ENCODE measurements around the gene RBFOX1.

Gene RBFOX1

DNA sequence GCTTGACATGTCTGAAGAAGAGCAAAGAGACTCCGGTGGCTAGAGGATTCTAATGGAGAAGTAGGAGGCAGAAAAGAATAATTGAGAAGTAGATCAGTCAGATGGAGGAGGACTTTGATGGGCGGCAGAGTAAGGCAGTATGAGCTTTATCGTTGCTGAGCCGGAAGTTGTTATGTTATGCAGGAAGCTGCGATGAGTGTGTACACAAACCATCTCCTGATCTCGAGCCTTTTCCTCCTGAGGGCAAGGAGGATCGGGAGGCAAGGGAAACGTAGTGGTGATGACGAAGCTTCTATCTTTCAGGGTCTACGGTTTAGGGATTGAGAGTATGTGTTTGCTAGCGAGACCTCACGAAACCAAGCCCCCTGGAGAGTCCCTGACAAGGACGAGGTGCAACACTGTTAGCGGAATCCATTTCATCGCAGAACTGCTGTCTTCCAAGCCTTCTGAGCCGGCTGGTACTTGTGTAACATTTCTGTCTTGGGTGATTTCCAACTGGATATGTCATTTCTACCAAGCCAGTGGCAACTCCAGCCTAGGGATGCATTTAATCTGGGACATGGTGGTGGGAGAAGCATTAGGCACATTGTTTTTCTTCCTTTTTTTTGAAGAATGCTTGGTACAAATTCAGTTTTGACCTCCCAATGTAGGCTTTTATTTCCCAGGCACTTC lies 45.5 kb downstream of the RBFOX1 start:
- no peak overlapping the region for H3K27ac ChIP-seq (ENCODE audit: low read length)
- H3K36me3 ChIP-seq (ENCODE audit: insufficient read depth, low read depth, low read length): no peaks in the 10 kb centered on the region
- no peak overlapping the region for H3K9ac ChIP-seq (ENCODE audit: low read depth, low read length)
- H3K4me3 ChIP-seq (ENCODE audit: low read length): no peak overlapping the region
- no peaks in the 10 kb centered on the region for H3K9me3 ChIP-seq (ENCODE audit: insufficient read depth, low read depth, low read length)
- no peaks in the 10 kb centered on the region for H3K4me1 ChIP-seq (ENCODE audit: insufficient read depth, low read length)
- no peaks in the 10 kb centered on the region for H3K27me3 ChIP-seq (ENCODE audit: insufficient read depth, low read length)

DNA sequence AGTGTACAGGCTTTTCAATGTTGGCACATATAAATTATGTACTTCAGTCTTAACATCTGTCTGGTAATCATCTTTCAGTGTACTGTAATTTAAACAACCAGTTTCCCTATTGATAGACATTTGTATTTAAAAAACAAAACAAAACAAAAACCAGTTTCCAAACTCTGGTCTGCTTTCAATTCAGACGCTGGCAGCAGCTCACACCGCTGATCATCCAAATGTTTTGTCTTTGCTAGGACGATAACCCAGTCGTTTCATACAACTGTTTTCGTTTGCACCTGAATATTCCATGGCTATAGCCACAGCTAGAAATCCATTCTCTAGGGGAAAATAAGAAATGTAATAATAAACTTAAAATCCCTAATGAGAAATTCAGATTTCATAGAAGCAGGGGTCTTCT lies 47.8 kb downstream of the RBFOX1 start:
- no peaks in the 10 kb centered on the region for H3K36me3 ChIP-seq (ENCODE audit: insufficient read depth, low read depth, low read length)
- no peaks in the 10 kb centered on the region for H3K27me3 ChIP-seq (ENCODE audit: insufficient read depth, low read length)
- H3K9me3 ChIP-seq (ENCODE audit: insufficient read depth, low read depth, low read length): no peaks in the 10 kb centered on the region
- no peak overlapping the region for H3K27ac ChIP-seq (ENCODE audit: low read length)
- H3K9ac ChIP-seq (ENCODE audit: low read depth, low read length): no peak overlapping the region
- no peaks in the 10 kb centered on the region for H3K4me1 ChIP-seq (ENCODE audit: insufficient read depth, low read length)
- no peak overlapping the region for H3K4me3 ChIP-seq (ENCODE audit: low read length)

DNA sequence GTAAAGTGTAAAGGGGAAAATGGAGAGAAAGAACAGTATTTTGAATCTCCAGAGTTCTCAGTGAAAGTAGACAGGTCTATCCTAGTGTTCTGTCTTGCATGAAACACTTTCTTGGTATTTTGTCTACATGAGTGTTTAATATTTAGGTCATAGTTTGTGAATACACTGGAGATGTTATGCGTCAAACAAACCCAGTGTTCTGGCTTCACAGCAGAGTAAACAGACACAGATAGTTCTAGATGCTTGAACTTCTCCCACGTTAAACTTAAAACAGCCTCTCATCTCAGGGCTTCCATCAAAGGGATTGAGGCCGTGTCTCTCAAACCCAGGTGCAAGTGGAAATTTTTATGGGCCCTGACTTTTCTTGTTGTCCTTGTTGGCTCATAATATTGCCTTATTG lies 48.3 kb downstream of the RBFOX1 start:
- Histone ChIP-seq H3K9me3 (ENCODE audit: insufficient read depth, low read depth, low read length) (no peaks in the 10 kb centered on the region), H3K27me3 (ENCODE audit: insufficient read depth, low read length) (no peaks in the 10 kb centered on the region), H3K36me3 (ENCODE audit: insufficient read depth, low read depth, low read length) (no peaks in the 10 kb centered on the region), H3K4me3 (ENCODE audit: low read length) (no peak overlapping the region), H3K9ac (ENCODE audit: low read depth, low read length) (no peak overlapping the region), H3K27ac (ENCODE audit: low read length) (no peak overlapping the region), H3K4me1 (ENCODE audit: insufficient read depth, low read length) (no peaks in the 10 kb centered on the region)

DNA sequence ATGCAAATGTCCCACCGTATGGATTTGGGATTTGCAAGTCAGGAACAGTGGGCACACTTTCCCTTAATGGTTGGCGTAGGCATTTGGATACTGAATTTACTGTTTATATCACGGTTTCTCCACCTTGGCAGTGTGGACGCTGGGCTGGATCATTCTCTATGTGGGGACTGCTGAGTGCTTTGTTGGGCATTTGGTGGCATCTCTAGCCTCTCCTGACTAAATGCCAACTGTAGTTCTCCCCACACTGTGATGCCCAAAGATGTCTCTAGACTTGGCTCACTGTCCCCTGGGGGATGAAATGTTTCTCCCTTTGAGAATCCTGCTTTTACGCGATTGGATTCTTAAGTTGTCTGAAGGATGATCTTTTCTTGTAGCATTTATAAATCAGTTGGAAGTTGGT lies 49.0 kb downstream of the RBFOX1 start:
- H3K9me3 ChIP-seq (ENCODE audit: insufficient read depth, low read depth, low read length): no peaks in the 10 kb centered on the region
- no peaks in the 10 kb centered on the region for H3K36me3 ChIP-seq (ENCODE audit: insufficient read depth, low read depth, low read length)
- H3K27ac ChIP-seq (ENCODE audit: low read length): no peak overlapping the region
- H3K4me3 ChIP-seq (ENCODE audit: low read length): no peak overlapping the region
- no peaks in the 10 kb centered on the region for H3K27me3 ChIP-seq (ENCODE audit: insufficient read depth, low read length)
- no peak overlapping the region for H3K9ac ChIP-seq (ENCODE audit: low read depth, low read length)
- H3K4me1 ChIP-seq (ENCODE audit: insufficient read depth, low read length): no peaks in the 10 kb centered on the region

DNA sequence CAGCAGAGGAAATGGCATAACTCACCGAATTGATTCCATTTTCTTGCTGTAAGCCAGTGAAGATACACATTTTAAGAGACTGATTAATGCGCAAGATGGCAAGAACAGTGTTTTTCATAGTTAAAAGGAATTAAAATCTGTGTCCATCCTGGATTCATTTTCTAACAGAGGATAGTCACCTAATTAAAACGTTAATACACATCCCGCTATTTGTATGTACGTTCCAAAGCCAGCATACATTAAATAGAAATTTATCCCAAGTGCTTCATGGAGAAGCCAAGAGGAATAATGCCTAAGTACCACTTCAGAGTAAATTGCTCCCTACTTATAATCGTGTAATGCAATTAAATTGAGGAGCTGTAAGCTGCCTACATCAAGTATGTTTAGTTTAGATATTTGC lies 49.9 kb downstream of the RBFOX1 start:
- H3K4me1 ChIP-seq (ENCODE audit: insufficient read depth, low read length): no peaks in the 10 kb centered on the region
- H3K9me3 ChIP-seq (ENCODE audit: insufficient read depth, low read depth, low read length): no peaks in the 10 kb centered on the region
- H3K36me3 ChIP-seq (ENCODE audit: insufficient read depth, low read depth, low read length): no peaks in the 10 kb centered on the region
- no peaks in the 10 kb centered on the region for H3K27me3 ChIP-seq (ENCODE audit: insufficient read depth, low read length)
- H3K9ac ChIP-seq (ENCODE audit: low read depth, low read length): no peak overlapping the region
- no peak overlapping the region for H3K27ac ChIP-seq (ENCODE audit: low read length)
- H3K4me3 ChIP-seq (ENCODE audit: low read length): no peak overlapping the region

DNA sequence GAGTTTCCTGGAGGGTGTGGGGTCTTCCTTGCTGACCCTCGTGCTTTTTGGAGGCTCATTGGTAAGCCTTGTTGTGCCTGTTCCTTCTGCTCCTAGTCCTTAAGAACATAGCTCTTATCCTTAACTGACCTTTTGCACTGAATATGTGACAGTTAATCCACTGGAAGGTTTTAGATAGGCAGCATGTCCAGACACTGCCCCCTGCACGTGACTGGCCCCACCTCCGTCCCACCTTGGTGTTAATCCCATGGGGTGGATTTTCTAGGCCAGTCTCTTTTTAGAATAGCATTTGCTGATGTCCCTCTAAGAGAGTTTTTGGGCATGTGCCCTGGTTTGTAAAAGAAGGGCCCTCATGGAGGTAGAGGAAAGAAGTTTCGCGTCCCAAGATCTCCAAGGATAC lies 58.3 kb downstream of the RBFOX1 start:
- no peaks in the 10 kb centered on the region for H3K27me3 ChIP-seq (ENCODE audit: insufficient read depth, low read length)
- no peaks in the 10 kb centered on the region for H3K36me3 ChIP-seq (ENCODE audit: insufficient read depth, low read depth, low read length)

DNA sequence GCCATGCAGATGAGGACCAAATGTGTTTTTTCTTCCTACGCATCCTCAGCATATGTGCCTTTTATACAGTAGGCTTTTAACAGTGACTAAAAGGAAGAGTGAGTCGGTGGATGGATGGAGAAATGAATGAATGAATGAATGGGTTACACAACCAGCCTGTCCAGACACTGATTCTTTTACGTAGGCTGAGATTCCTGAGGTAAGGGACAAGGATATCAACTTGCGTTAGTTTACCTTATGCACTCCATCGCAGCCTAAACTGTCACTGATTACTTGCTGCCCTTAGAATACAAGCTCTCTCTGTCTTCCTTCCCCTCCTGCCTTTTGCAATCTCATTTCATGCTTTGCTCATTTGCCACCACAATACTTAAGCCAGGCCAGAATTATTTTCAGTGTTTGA lies 59.0 kb downstream of the RBFOX1 start:
- Histone ChIP-seq H3K36me3 (ENCODE audit: insufficient read depth, low read depth, low read length) (no peaks in the 10 kb centered on the region), H3K27me3 (ENCODE audit: insufficient read depth, low read length) (no peaks in the 10 kb centered on the region), H3K4me1 (ENCODE audit: insufficient read depth, low read length) (no peaks in the 10 kb centered on the region)

More for the DNA sequence above, 58.3 kb downstream of the RBFOX1 start:
- H3K9ac ChIP-seq (ENCODE audit: low read depth, low read length): no peak overlapping the region
- no peaks in the 10 kb centered on the region for H3K9me3 ChIP-seq (ENCODE audit: insufficient read depth, low read depth, low read length)
- no peaks in the 10 kb centered on the region for H3K4me1 ChIP-seq (ENCODE audit: insufficient read depth, low read length)
- H3K27ac ChIP-seq (ENCODE audit: low read length): no peak overlapping the region
- H3K4me3 ChIP-seq (ENCODE audit: low read length): no peak overlapping the region

DNA sequence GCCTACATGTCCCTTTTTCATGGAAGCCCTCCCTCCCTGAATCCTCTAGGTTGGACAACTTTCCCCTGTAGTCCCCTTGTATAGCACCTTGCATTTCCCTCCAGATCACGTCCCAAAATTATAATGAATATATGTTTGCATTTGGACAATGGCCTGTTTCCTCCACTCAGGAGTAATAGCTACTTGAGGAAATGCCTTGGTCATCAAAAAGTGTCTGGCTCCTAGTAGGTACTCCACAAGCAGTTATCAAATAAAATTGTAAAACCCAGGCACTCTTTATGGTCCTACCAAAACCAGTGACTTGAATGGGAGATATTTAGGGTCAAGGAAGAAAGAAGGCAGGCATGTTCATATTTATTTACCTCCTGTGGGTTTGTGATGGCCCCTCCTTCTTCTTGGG lies 59.6 kb downstream of the RBFOX1 start:
- Histone ChIP-seq H3K9me3 (ENCODE audit: insufficient read depth, low read depth, low read length) (no peaks in the 10 kb centered on the region), H3K27me3 (ENCODE audit: insufficient read depth, low read length) (no peaks in the 10 kb centered on the region), H3K9ac (ENCODE audit: low read depth, low read length) (no peak overlapping the region), H3K4me1 (ENCODE audit: insufficient read depth, low read length) (no peaks in the 10 kb centered on the region), H3K36me3 (ENCODE audit: insufficient read depth, low read depth, low read length) (no peaks in the 10 kb centered on the region), H3K4me3 (ENCODE audit: low read length) (no peak overlapping the region), H3K27ac (ENCODE audit: low read length) (no peak overlapping the region)

More for the DNA sequence above, 59.0 kb downstream of the RBFOX1 start:
- no peaks in the 10 kb centered on the region for H3K9me3 ChIP-seq (ENCODE audit: insufficient read depth, low read depth, low read length)
- no peak overlapping the region for H3K9ac ChIP-seq (ENCODE audit: low read depth, low read length)
- H3K27ac ChIP-seq (ENCODE audit: low read length): no peak overlapping the region
- H3K4me3 ChIP-seq (ENCODE audit: low read length): no peak overlapping the region

DNA sequence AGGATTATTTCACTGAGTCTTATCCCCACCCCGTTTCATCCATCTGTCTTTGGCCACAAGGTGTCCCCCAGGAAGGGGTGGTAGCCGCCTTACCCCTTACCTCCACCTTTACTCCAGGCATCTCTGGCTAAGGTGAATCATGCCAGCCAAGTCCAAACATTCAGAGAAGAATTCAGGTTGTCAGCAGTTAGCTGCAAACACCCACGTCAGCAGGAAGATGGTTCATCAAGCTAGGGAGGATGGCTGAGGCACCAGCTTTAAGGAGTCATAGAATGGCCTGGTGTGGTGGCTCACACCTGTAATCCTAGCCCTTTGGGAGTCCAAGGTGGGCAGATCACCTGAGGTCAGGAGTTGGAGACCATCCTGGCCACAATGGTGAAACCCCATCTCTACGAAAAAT lies 61.0 kb downstream of the RBFOX1 start:
- Histone ChIP-seq H3K27ac (ENCODE audit: low read length) (no peak overlapping the region), H3K4me1 (ENCODE audit: insufficient read depth, low read length) (no peaks in the 10 kb centered on the region), H3K9ac (ENCODE audit: low read depth, low read length) (no peak overlapping the region), H3K4me3 (ENCODE audit: low read length) (no peak overlapping the region), H3K36me3 (ENCODE audit: insufficient read depth, low read depth, low read length) (no peaks in the 10 kb centered on the region), H3K27me3 (ENCODE audit: insufficient read depth, low read length) (no peaks in the 10 kb centered on the region), H3K9me3 (ENCODE audit: insufficient read depth, low read depth, low read length) (no peaks in the 10 kb centered on the region)

DNA sequence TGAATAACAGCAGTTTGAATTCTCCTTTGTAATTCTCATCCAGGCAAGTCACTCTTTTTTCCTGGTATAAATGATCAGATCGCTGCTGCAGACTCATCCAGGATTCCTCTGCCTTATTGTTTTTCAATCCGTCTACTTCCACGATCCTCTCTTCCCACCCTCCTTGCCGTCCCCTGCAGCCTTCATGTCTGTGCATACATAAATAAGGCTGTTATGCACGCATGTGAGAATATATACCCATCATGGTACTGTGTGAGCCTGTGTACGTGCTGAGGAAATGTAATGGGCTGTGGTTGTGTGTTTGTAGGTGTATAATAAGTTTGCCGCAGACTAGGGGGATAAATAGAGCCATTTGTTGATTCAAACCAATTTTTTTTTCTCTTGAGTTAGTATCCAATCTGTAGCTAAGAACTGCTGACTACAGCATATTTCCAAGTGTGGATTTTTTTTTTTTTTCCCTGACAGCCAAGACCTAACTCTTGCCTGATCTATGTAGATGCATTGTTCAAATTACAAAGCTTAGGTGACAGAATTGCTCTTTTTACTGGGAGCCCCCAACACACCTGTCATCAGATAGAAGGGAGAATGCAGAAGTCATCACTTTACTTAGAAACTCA lies 62.2 kb downstream of the RBFOX1 start:
- Histone ChIP-seq H3K36me3 (ENCODE audit: insufficient read depth, low read depth, low read length) (no peaks in the 10 kb centered on the region), H3K4me3 (ENCODE audit: low read length) (no peak overlapping the region), H3K27ac (ENCODE audit: low read length) (no peak overlapping the region), H3K9me3 (ENCODE audit: insufficient read depth, low read depth, low read length) (no peaks in the 10 kb centered on the region), H3K27me3 (ENCODE audit: insufficient read depth, low read length) (no peaks in the 10 kb centered on the region), H3K4me1 (ENCODE audit: insufficient read depth, low read length) (no peaks in the 10 kb centered on the region), H3K9ac (ENCODE audit: low read depth, low read length) (no peak overlapping the region)

DNA sequence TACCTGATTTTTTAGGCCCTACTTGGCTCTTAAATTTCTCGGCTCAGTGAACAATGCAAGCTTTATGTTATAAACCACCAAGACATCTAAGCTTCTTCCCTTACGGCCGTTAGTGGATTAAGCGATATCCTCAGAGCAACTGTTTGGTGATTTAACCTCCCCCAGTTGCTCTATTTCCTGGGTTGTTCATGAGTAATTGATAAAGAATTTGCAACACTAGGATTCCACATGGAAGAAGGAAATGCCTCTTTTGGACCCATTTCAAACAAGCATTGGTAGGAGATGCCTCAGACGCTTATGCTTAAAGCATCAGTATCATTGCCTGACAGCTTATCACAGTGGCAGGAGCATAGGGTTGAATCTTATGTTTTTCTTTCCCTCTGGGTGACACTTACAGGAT lies 65.3 kb downstream of the RBFOX1 start:
- H3K36me3 ChIP-seq (ENCODE audit: insufficient read depth, low read depth, low read length): no peaks in the 10 kb centered on the region
- no peak overlapping the region for H3K27ac ChIP-seq (ENCODE audit: low read length)
- no peaks in the 10 kb centered on the region for H3K4me1 ChIP-seq (ENCODE audit: insufficient read depth, low read length)
- no peaks in the 10 kb centered on the region for H3K9me3 ChIP-seq (ENCODE audit: insufficient read depth, low read depth, low read length)
- H3K4me3 ChIP-seq (ENCODE audit: low read length): no peak overlapping the region
- H3K9ac ChIP-seq (ENCODE audit: low read depth, low read length): no peak overlapping the region
- H3K27me3 ChIP-seq (ENCODE audit: insufficient read depth, low read length): no peaks in the 10 kb centered on the region

DNA sequence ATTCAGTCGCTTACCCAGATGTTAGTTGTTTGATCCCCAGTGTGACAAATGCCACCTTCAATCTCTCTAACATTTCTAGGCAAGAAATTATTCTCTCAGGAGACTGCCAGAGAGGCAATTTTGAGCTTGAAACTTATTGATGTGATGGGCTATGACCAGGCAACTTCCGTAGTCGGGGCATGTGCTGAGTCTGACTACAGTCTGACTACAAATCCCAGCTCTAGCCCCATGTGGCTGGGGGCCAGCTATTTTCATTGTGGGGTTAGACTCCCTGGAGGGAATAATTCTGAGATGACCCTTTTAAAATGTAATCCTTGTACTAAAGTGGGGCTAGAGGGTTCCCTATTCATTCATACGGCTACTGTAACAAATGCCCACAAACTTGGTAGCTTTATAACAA lies 65.9 kb downstream of the RBFOX1 start:
- Histone ChIP-seq H3K4me1 (ENCODE audit: insufficient read depth, low read length) (no peaks in the 10 kb centered on the region), H3K9ac (ENCODE audit: low read depth, low read length) (no peak overlapping the region), H3K9me3 (ENCODE audit: insufficient read depth, low read depth, low read length) (no peaks in the 10 kb centered on the region), H3K27me3 (ENCODE audit: insufficient read depth, low read length) (no peaks in the 10 kb centered on the region), H3K36me3 (ENCODE audit: insufficient read depth, low read depth, low read length) (no peaks in the 10 kb centered on the region), H3K27ac (ENCODE audit: low read length) (no peak overlapping the region), H3K4me3 (ENCODE audit: low read length) (no peak overlapping the region)
